Neural cell (in vitro differentiated cells): ENCODE measurements around the gene FYCO1. TPM values are rescaled to one million over a fixed set of nuclear protein-coding genes. Genes with fewer than 3 reads are reported as not detected.

ENCODE experiments used
- H2AFZ ChIP-seq: fragments of 200-600, 300-800 bp; sonication (generic), shearing (Covaris generic); 2 replicates; pipeline ENCODE4 v1.6.0; 2014; ENCODE audit warnings: low read depth, mild to moderate bottlenecking, antibody characterized with exemption, low read length, moderate library complexity
- H3F3A ChIP-seq: fragments of 200-600 bp; shearing (Covaris generic); 2 replicates; pipeline ENCODE4 v1.6.1; 2016; ENCODE audit warnings: mild to moderate bottlenecking, moderate library complexity, mixed read lengths, antibody characterized with exemption, low read length; ENCODE audit not compliant: insufficient read depth, poor library complexity, severe bottlenecking
- H3K27ac ChIP-seq: fragments of 200-600, 300-800 bp; sonication (generic), shearing (Covaris generic); 2 replicates; pipeline ENCODE4 v1.5.1; 2014; ENCODE audit warnings: mild to moderate bottlenecking, low read length, moderate library complexity
- H3K27me3 ChIP-seq: fragments of 300-800, 200-600 bp; sonication (generic), shearing (Covaris generic); 2 replicates; pipeline ENCODE4 v1.6.0; 2014; ENCODE audit warnings: mild to moderate bottlenecking, low read depth, low read length, moderate library complexity; ENCODE audit not compliant: insufficient read depth
- H3K36me3 ChIP-seq: fragments of 300-800, 200-600 bp; sonication (generic), shearing (Covaris generic); 2 replicates; pipeline ENCODE4 v1.5.1; 2014; ENCODE audit warnings: mild to moderate bottlenecking, antibody characterized with exemption, low read length, moderate library complexity; ENCODE audit not compliant: insufficient read depth
- H3K4me2 ChIP-seq: fragments of 300-800, 200-600 bp; sonication (generic), shearing (Covaris generic); 2 replicates; pipeline ENCODE4 v1.6.0; 2014; ENCODE audit warnings: mild to moderate bottlenecking, low read length
- H3K4me3 ChIP-seq: fragments of 300-800, 200-600 bp; sonication (generic), shearing (Covaris generic); 2 replicates; pipeline ENCODE4 v1.5.1; 2014; ENCODE audit warnings: mild to moderate bottlenecking, low read length, moderate library complexity
- H3K79me2 ChIP-seq: fragments of 200-600 bp; shearing (Covaris generic); replicated peaks from 2 replicates; pipeline ENCODE4 v1.6.0; 2014; ENCODE audit warnings: mild to moderate bottlenecking, low read length, moderate library complexity; ENCODE audit not compliant: insufficient read depth
- H3K9ac ChIP-seq: fragments of 300-800, 200-600 bp; sonication (generic), shearing (Covaris generic); 2 replicates; pipeline ENCODE4 v1.6.1; 2016; ENCODE audit warnings: mild to moderate bottlenecking, low read length, mixed read lengths
- H3K9me2 ChIP-seq: fragments of 200-600 bp; shearing (Covaris generic); 2 replicates; pipeline ENCODE4 v1.6.1; 2016; ENCODE audit warnings: mild to moderate bottlenecking, low read length, mixed read lengths; ENCODE audit not compliant: insufficient read depth
- H3K9me3 ChIP-seq: fragments of 200-600, 300-800 bp; sonication (generic), shearing (Covaris generic); 2 replicates; pipeline ENCODE4 v1.6.1; 2016; ENCODE audit warnings: mild to moderate bottlenecking, mixed run types, low read length, moderate library complexity, mixed read lengths
- H4K20me1 ChIP-seq: fragments of 200-600 bp; shearing (Covaris generic); 2 replicates; pipeline ENCODE4 v1.6.1; 2016; ENCODE audit warnings: mild to moderate bottlenecking, mixed run types; ENCODE audit not compliant: insufficient read depth
- CTCF ChIP-seq: fragments of 450-650 bp; IDR thresholded peaks from 2 replicates; pipeline ENCODE4 v1.5.1; 2014; ENCODE audit warnings: antibody characterized with exemption, mild to moderate bottlenecking, moderate library complexity; ENCODE audit not compliant: poor library complexity, severe bottlenecking
- EP300 ChIP-seq: fragments of 450-650 bp; conservative IDR thresholded peaks from 2 replicates; pipeline ENCODE4 v1.6.1; 2014; ENCODE audit warnings: antibody characterized with exemption, mild to moderate bottlenecking, moderate library complexity; ENCODE audit not compliant: poor library complexity, severe bottlenecking
- EZH2 ChIP-seq: fragments of 200-600, 300-800 bp; shearing (Covaris generic), sonication (generic); IDR thresholded peaks from 2 replicates; pipeline ENCODE4 v1.6.1; 2014; ENCODE audit warnings: antibody characterized with exemption, low read length, borderline replicate concordance, mild to moderate bottlenecking; ENCODE audit not compliant: insufficient read depth, poor library complexity, severe bottlenecking
- MXI1 ChIP-seq: fragments of 450-650 bp; conservative IDR thresholded peaks from 2 replicates; pipeline ENCODE4 v1.6.1; 2014; ENCODE audit warnings: antibody characterized with exemption, mild to moderate bottlenecking; ENCODE audit not compliant: poor library complexity, severe bottlenecking
- POLR2AphosphoS5 ChIP-seq: IDR thresholded peaks from 2 replicates; pipeline ENCODE4 v1.6.1; 2012
- RAD21 ChIP-seq: fragments of 450-650 bp; conservative IDR thresholded peaks from 2 replicates; pipeline ENCODE4 v1.6.1; 2014; ENCODE audit warnings: antibody characterized with exemption, mild to moderate bottlenecking, moderate library complexity
- REST ChIP-seq: IDR thresholded peaks from 2 replicates; pipeline ENCODE4 v1.6.1; 2012; ENCODE audit warnings: borderline replicate concordance
- SMC3 ChIP-seq: fragments of 450-650 bp; conservative IDR thresholded peaks from 2 replicates; pipeline ENCODE4 v1.6.1; 2014; ENCODE audit warnings: antibody characterized with exemption, mild to moderate bottlenecking, moderate library complexity; ENCODE audit not compliant: poor library complexity
- TAF1 ChIP-seq: IDR thresholded peaks from 2 replicates; pipeline ENCODE4 v1.6.1; 2012; ENCODE audit warnings: low read depth
- polyA plus RNA-seq: library from polyadenylated mRNA; depleted of rRNA; stranded (reverse); fragments of >200 nt; gene quantifications from 2 replicates; pipeline ENCODE4 v1.2.3, GENCODE V29; 2014

The FYCO1 gene
- polyA plus RNA-seq, 1 donor from 2014 or later, result 0.12 TPM

GRCh38 chr3:45932112-45932511 is 63.5 kb downstream of the FYCO1 start:
- Histone ChIP-seq H3F3A (no peaks in the 10 kb centered on the region), H4K20me1 (no peaks in the 10 kb centered on the region), H3K4me2 (no peak overlapping the region), H3K9me2 (no peaks in the 10 kb centered on the region), H3K27me3 (no peaks in the 10 kb centered on the region), H3K9me3 (no peaks in the 10 kb centered on the region), H3K79me2 (no peaks in the 10 kb centered on the region), H3K4me3 (no peak overlapping the region), H3K36me3 (no peaks in the 10 kb centered on the region), H3K9ac (no peak overlapping the region), H2AFZ (no peak overlapping the region), H3K27ac (no peak overlapping the region)
- no peak for TF ChIP-seq REST
- TF ChIP-seq EZH2, result no peak
- no peak for TF ChIP-seq RAD21
- TF ChIP-seq CTCF, result no peak
- no peak for TF ChIP-seq MXI1
- no peak for TF ChIP-seq POLR2AphosphoS5
- no peak for TF ChIP-seq TAF1
- no peak for TF ChIP-seq EP300
- TF ChIP-seq SMC3, result no peak

DNA sequence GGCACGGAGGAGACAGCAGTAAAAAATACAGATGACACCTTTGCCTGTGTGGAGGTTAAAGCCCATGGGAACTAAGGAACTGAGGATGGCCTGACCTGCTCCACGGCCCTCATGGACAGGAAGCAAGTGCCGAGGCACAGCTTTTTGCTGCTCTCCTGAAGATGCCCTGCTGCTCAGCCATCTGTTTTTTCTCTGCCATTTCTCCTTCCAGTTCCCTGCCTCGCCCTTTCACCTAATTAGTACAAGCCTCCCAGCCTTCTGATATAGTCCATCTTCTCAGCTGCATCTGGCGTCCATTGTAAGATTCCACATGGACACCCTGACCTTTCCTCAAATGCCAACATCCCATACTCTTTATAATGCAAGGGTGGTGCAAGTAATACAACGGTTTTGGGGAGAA is 64.1 kb downstream of the FYCO1 start:
- H2AFZ ChIP-seq, result no peak overlapping the region
- no peak overlapping the region for H3K4me3 ChIP-seq
- H3K9me2 ChIP-seq, result no peaks in the 10 kb centered on the region
- H3K9ac ChIP-seq, result no peak overlapping the region
- H3K27me3 ChIP-seq, result no peaks in the 10 kb centered on the region
- no peaks in the 10 kb centered on the region for H4K20me1 ChIP-seq
- no peak overlapping the region for H3K27ac ChIP-seq
- H3K36me3 ChIP-seq, result no peaks in the 10 kb centered on the region
- no peaks in the 10 kb centered on the region for H3K9me3 ChIP-seq
- H3F3A ChIP-seq, result no peaks in the 10 kb centered on the region
- TF ChIP-seq EP300, result no peak
- no peak for TF ChIP-seq RAD21
- no peak for TF ChIP-seq REST
- no peak for TF ChIP-seq MXI1
- TF ChIP-seq POLR2AphosphoS5, result no peak
- TF ChIP-seq CTCF, result no peak
- TF ChIP-seq SMC3, result no peak
- TF ChIP-seq EZH2, result no peak
- TF ChIP-seq TAF1, result no peak
- H3K4me2 ChIP-seq, result no peak overlapping the region
- no peaks in the 10 kb centered on the region for H3K79me2 ChIP-seq
